Fibroblast of villous mesenchyme (primary cell): Measurements from ENCODE around the gene PXDN. TPM values are rescaled to one million over a fixed set of nuclear protein-coding genes. Genes with fewer than 3 reads are reported as not detected.
"Not testable (repeated sequence)": the region's sequence is repeated elsewhere in the genome, so short reads cannot be mapped to it uniquely, and the experiment has no call there.

Experiments
- DNase-seq: peaks from one replicate; pipeline ENCODE4 v3.0.0-alpha.2; 2010; ENCODE audit warnings: low read depth
- H3K4me3 ChIP-seq: 2 replicates; pipeline ENCODE4 v1.5.1; 2011; ENCODE audit warnings: low read depth, mild to moderate bottlenecking, low read length
- CTCF ChIP-seq: IDR thresholded peaks from 2 replicates; pipeline ENCODE4 v1.5.1; 2012; ENCODE audit warnings: low read depth, mild to moderate bottlenecking, low read length; ENCODE audit not compliant: insufficient read depth
- total RNA-seq: library from RNA; depleted of rRNA; stranded (reverse); fragments of >200 nt; gene quantifications from 2 replicates; pipeline ENCODE4 v1.2.3, GENCODE V29; 2012

PXDN gene
- total RNA-seq, 1 donor = 296 TPM

DNA sequence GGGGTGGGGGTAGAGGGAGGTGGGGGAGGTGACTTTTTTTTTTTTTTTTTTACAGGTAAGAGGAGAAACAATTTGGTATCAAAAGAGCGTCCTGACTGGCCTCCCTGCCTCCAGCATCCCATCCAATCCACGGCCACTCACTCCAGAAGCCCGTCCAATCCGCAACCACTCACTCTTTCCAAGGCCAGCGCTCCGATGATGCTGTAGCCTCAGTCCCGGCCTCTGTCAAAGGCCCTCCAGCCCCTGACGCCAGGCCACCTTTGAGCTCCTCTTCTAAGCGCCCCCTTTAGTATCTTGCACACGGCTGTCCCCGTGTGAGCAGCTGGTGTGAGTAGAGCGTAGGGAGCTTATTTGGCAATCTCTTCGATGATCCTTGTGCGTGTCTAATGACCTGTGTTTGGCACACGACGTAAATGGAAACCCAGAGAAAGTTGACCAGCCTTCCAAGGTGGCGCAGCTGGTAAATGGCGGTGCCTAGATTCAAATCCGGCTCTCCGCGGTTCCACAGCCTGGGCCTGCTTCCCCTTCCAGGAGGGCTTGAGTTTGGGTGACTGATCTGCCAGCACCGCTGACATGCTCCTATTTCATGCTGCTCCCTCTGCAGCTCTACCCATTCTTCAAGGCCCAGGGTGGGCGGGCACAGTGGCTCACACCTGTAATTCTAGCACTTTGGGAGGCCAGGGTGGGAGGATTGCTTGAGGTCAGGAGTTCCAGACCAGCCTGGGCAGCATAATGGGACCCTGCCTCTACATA is 23.8 kb upstream of the PXDN start:
- TF ChIP-seq CTCF = no peak

GRCh38 chr2:1766851-1767811 is 22.8 kb upstream of the PXDN start:
- DNase-seq = no peak
- no peak for TF ChIP-seq CTCF

More for the DNA sequence above, 23.8 kb upstream of the PXDN start:
- no peak overlapping the region for H3K4me3 ChIP-seq
- DNase-seq = no peak

DNA sequence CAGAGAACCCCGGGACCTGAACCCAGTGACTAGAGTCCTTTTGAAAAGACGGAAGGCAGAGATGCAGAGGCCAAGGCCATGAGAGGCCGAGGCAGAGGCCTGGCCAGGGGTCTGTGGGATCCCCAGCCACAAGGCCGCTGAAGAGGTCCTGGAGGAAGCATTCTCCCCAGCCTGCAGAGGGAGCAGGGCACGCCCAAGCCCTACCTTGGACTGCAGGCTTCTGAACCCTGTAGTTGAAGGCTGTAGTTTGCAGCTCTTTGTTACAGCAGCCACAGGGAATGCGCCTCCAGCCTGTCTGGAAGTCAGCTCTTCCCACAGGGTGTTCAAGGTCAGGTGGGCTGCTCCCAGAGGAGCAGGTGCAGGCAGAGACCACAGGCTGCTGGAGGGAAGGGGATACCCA is 22.1 kb upstream of the PXDN start:
- H3K4me3 ChIP-seq = no peak overlapping the region
- TF ChIP-seq CTCF = no peak
- no peak for DNase-seq

More at GRCh38 chr2:1766851-1767811, 22.8 kb upstream of the PXDN start:
- H3K4me3 ChIP-seq = no peak overlapping the region

DNA sequence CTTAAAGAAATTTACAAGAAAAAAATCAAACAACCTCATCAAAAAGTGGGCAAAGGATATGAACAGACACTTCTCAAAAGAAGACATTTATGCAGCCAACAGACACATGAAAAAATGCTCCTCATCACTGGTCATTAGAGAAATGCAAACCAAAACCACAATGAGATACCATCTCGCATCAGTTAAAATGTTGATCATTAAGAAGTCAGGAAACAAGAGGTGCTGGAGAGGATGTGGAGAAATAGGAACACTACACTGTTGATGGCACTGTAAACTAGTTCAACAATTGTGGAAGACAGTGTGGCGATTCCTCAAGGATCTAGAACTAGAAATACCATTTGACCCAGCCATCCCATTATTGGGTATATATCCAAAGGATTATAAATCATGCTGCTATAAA is 20.9 kb upstream of the PXDN start:
- DNase-seq, H3K4me3 ChIP-seq: not testable (repeated sequence)

- no peak for TF ChIP-seq CTCF
- H3K4me3 ChIP-seq = no peak overlapping the region
- DNase-seq = no peak
These were observed 15.3 kb upstream of the PXDN start for GRCh38 chr2:1759611-1759930.

DNA sequence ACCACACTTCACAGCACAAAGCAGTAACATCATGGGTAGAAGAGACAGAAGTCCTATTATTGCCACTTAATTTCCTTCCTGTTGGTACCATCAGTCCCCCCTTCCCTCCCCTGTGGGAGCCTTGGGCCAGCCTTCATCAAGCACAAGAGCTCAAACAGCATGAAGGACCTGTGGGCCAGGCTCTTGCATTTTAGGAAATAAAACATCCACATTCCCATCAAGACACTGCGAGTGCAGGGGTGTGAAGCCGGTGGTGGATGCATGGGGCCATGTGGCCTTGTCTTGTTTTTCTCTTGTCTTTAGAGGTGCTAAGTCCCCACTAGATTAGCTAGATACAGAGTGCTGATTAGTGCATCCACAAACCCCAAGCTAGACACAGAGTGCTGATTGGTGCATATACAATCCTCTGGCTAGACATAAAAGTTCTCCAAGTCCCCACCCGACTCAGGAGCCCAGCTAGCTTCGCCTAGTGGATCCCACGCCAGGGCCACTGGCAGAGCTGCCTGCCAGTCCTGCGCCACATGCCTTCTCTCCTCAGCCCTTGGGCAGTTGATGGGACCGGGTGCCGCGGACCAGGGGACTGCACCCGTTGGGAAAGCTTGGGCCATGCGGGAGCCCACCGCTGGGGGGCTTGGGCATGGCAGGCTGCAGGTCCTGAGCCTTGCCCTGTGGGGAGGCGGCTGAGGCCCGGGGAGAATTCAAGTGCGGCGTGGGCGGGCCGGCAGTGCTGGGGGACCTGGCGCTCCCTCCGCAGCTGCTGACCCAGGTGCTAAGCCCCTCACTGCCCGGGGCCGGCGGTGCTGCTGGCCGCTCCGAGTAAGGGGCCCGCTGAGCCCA is 14.7 kb upstream of the PXDN start:
- H3K4me3 ChIP-seq = no peak overlapping the region
- no peak for TF ChIP-seq CTCF
- no peak for DNase-seq
